Neuron (in vitro differentiated cells): ENCODE data around the gene SPNS2.

ENCODE experiments used
- H2AFZ ChIP-seq: one replicate; pipeline ENCODE4 v1.6.1; 2013; ENCODE audit warnings: low read depth, mild to moderate bottlenecking, inconsistent platforms, low read length, moderate library complexity
- H3K27me3 ChIP-seq: one replicate; pipeline ENCODE4 v1.6.1; 2013; ENCODE audit warnings: low read length; ENCODE audit not compliant: insufficient read depth
- H3K36me3 ChIP-seq: one replicate; pipeline ENCODE4 v1.6.1; 2013; ENCODE audit warnings: low read length; ENCODE audit not compliant: insufficient read depth
- H3K4me1 ChIP-seq: one replicate; pipeline ENCODE4 v1.6.1; 2013; ENCODE audit warnings: low read length; ENCODE audit not compliant: insufficient read depth
- H3K4me3 ChIP-seq: 2 replicates; pipeline ENCODE4 v1.5.1; 2013; ENCODE audit warnings: mild to moderate bottlenecking, low read length, moderate library complexity
- H3K9me3 ChIP-seq: one replicate; pipeline ENCODE4 v1.6.1; 2013; ENCODE audit warnings: low read length

Gene SPNS2

GRCh38 chr17:4551796-4552525 lies 53.3 kb downstream of the SPNS2 start:
- Histone ChIP-seq H3K4me1 (peaks cover 24% of the 10 kb centered on the region), H3K4me3 (no peak overlapping the region), H3K36me3 (peaks cover 44% of the 10 kb centered on the region), H3K27me3 (no peaks in the 10 kb centered on the region), H3K9me3 (no peaks in the 10 kb centered on the region), H2AFZ (no peak overlapping the region)

- Histone ChIP-seq H3K9me3 (no peaks in the 10 kb centered on the region), H3K36me3 (peaks cover 34% of the 10 kb centered on the region), H2AFZ (no peak overlapping the region), H3K4me1 (peaks cover 24% of the 10 kb centered on the region), H3K4me3 (peak overlapping the region; percentile 72), H3K27me3 (no peaks in the 10 kb centered on the region)
Observed at GRCh38 chr17:4553669-4554068, 55.0 kb downstream of the SPNS2 start.

DNA sequence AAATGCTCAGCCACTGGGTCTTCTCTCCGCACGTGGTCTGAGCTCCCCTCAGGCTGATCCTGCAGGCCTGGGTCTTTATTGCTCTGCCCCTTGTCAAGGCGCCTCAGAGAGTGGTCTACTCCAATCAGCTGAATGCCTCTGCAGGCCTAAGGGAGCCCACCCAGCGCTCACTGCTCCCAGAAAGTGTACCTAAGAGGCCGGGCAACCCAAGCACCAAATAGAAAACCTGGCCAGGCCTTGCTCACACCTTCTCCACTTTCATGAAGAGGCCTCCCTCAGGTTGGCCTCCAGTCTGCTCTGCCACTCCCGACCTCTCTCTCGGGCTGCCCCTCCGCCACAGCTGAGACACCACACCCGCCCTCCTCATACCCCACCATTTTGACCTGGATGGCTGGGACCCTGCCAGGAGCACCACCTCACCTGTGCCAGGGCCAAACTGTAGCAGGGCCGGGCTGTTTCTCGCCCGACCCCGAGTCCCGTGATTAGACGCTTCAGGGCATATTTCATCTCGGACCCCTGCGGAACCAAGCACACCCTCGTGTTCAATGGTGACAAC lies 55.8 kb downstream of the SPNS2 start:
- peaks cover 27% of the 10 kb centered on the region for H3K36me3 ChIP-seq
- H3K4me1 ChIP-seq: peaks cover 31% of the 10 kb centered on the region
- H3K4me3 ChIP-seq: peak overlapping the region; percentile 72
- no peaks in the 10 kb centered on the region for H3K27me3 ChIP-seq
- H3K9me3 ChIP-seq: no peaks in the 10 kb centered on the region
- H2AFZ ChIP-seq: peak overlapping the region; percentile 37

DNA sequence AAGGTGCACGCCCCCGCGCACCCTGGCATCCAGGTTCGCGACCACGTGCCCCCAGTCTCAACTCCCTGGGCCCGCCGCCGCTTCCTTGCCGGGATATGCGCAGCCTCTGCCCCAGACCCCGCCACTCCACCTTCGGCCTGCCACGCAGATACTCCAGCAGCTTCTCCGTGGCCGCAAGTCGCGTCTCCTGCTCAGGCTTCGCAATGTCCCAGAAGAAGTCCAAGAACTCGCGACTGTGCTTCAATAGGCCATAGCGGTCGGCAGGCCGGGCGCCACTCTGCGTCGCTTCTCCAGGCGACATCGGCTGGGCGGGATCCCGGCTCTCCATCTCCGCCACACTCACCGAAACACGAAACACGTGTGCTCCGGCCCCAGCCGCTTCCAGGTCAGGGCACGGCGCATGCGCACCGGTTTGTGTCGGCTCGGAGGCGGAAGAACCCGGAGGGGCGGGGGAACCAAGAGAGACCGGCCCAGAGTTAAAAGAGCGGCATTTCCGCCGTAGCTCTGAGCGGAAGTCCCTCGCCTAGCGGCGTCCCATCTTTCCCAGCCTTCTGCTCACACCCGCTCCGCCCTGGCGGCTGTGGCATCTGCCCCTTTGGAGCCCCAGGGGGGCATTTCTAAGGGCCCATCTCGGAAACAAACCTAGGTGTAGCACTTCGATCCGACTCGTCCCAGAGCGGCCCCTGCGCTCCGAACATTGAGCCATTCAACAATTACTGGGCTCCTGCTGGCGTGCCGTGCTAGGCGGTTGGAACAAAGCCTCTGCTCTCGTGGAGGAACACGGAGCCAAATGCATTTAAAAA lies 56.5 kb downstream of the SPNS2 start, which contains the start of gene MYBBP1A:
Gene MYBBP1A (minus strand): TSS at position 388 of the 803 bp plus-strand sequence. CDS start 60 bp downstream, at position 328.
- peak within 1 kb of the TSS; percentile 51 for H2AFZ ChIP-seq
- H3K4me1 ChIP-seq: peaks cover 34% of the 10 kb centered on the region
- peak within 1 kb of the TSS; percentile 72 for H3K4me3 ChIP-seq

GRCh38 chr17:4555873-4556759 lies 57.4 kb downstream of the SPNS2 start:
- Histone ChIP-seq H3K9me3 (no peaks in the 10 kb centered on the region), H3K4me3 (peak overlapping the region; percentile 72), H3K36me3 (peaks cover 11% of the 10 kb centered on the region)

More for the DNA sequence above, 56.5 kb downstream of the SPNS2 start, which contains the start of gene MYBBP1A:
- Histone ChIP-seq H3K36me3 (peaks cover 20% of the 10 kb centered on the region), H3K27me3 (no peaks in the 10 kb centered on the region), H3K9me3 (no peaks in the 10 kb centered on the region)

GRCh38 chr17:4556996-4557395 lies 58.3 kb downstream of the SPNS2 start:
- H3K36me3 ChIP-seq: peaks cover 5% of the 10 kb centered on the region
- no peaks in the 10 kb centered on the region for H3K27me3 ChIP-seq
- no peak overlapping the region for H2AFZ ChIP-seq
- no peaks in the 10 kb centered on the region for H3K9me3 ChIP-seq
- H3K4me3 ChIP-seq: no peak overlapping the region
- peaks cover 34% of the 10 kb centered on the region for H3K4me1 ChIP-seq

More at GRCh38 chr17:4555873-4556759, 57.4 kb downstream of the SPNS2 start:
- Histone ChIP-seq H2AFZ (peak overlapping the region; percentile 51), H3K4me1 (peaks cover 34% of the 10 kb centered on the region), H3K27me3 (no peaks in the 10 kb centered on the region)

DNA sequence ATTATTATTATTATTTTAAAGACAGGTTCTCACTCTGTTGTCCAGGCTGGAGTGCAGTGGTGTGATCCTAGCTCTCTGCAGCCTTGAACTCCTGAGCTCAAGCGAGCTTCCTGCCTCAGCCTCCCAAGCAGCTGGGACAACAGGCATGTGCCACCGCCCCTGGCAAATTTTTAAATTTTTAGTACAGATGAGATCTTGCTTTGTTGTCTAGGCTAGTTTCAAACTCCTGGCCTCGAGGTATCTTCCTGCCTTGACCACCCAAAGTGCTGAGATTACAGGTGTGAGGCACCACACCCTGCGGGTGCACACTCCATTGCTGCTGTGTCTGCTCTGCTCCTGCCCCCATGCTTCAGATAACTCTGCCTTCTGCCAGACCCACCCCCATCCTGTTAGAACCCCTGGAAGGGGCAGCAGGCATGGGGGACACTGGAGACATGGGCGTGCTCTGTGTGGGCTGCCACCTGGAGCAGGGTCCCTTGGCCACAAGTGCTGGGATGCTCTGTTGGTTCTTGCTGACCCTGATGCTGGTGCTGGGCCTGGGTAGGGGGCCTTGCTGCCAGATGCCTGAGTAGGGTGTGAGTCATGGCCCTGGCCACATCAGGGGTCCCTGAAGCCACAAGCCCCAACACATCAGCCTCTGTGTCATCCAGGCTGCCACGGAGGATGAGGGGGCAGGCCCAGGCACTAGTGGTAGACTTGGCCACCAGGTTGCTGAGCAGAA lies 59.1 kb downstream of the SPNS2 start:
- Histone ChIP-seq H3K27me3 (peaks cover 5% of the 10 kb centered on the region), H3K9me3 (no peaks in the 10 kb centered on the region), H3K36me3 (peaks cover 3% of the 10 kb centered on the region), H2AFZ (no peak overlapping the region), H3K4me1 (peaks cover 34% of the 10 kb centered on the region), H3K4me3 (no peak overlapping the region)

DNA sequence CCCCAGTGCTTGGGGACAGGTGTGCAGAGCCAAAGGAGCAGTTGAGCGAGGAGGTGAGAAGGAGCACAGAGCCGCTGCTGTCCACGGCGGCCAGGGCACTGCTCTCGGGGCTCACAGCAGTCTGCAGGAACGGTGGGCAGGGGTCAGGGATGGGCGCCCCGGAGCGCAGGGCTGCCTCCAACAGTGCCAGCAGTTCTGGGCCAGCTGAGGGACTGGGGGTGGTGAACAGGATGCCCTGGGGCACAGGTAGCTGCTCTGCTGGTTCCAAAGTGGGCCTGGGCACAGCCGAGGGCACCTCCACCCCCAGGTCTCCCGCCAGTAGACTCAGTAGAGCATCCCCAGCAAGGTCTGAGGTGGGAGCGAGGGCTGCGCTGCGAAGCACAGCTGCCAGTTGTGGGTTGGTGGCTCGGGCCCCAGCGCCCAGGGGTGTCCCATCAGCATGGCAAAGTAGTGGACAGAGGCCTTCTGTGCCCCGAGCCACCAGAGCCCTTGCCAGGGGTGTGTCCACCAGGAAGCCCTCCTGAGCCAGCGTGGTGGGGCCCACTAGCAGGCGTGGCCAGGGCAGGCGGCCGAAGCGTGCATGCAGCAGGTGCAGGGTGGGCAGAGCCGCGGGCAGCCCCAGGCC lies 59.8 kb downstream of the SPNS2 start:
- peaks cover 34% of the 10 kb centered on the region for H3K4me1 ChIP-seq
- H2AFZ ChIP-seq: no peak overlapping the region
- no peak overlapping the region for H3K4me3 ChIP-seq
- no peaks in the 10 kb centered on the region for H3K36me3 ChIP-seq
- no peaks in the 10 kb centered on the region for H3K9me3 ChIP-seq
- peaks cover 8% of the 10 kb centered on the region for H3K27me3 ChIP-seq

DNA sequence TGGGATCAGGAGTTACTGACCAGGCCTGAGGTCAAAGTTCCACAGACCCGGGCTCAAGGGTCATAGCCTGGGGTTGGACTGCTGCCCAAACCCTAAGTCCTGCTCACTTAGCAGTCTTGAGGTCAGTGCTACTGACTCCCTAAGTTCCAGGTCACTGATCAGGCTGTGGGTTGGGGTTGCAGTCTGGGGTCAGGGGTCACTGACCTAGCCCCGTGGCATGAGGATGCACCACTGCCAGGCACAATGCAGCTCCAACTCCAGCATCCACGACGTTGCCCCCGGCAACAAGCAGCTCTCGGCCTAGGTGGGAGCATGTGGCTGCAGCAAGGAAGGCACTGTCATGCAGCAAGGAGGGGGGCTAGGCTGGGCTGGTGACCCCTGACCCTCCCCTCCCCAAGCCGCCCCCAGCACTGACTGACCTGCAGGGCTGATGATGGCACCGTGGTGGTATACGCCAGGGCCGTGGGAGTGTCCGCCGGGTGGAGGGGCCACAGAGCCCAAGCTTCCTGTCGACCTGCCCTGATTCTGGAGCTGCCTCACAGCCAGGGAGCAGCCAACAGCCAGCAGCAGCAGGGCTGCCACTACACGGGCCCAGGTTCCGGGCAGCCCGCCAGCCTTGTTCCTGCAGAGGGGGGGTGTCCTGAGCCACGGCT lies 60.6 kb downstream of the SPNS2 start:
- peaks cover 28% of the 10 kb centered on the region for H3K4me1 ChIP-seq
- H2AFZ ChIP-seq: no peak overlapping the region
- H3K9me3 ChIP-seq: no peaks in the 10 kb centered on the region
- H3K4me3 ChIP-seq: no peak overlapping the region
- H3K27me3 ChIP-seq: peaks cover 8% of the 10 kb centered on the region
- H3K36me3 ChIP-seq: no peaks in the 10 kb centered on the region

DNA sequence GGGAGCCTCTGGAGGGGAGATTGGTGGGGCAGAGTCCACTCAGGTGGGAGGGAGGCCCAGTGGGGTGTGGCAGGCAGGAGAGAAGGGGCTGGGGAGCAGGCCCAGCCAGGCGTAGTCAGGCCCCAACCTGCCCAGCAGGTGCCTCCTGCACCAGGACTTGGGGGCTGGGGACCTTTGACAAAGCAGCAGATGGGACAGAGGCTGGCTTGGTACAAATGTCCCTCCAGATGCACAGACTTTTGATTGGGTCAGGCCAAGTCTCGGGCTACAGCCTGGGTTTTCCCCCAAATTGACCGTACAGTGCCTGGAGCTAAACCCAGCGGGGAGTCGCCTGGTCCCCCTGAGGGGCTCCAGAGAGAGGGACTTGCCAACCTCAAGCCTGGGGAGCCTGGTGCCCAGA lies 61.3 kb downstream of the SPNS2 start:
- Histone ChIP-seq H2AFZ (no peak overlapping the region), H3K4me3 (no peak overlapping the region), H3K4me1 (peaks cover 21% of the 10 kb centered on the region), H3K36me3 (no peaks in the 10 kb centered on the region), H3K27me3 (peaks cover 8% of the 10 kb centered on the region), H3K9me3 (no peaks in the 10 kb centered on the region)

DNA sequence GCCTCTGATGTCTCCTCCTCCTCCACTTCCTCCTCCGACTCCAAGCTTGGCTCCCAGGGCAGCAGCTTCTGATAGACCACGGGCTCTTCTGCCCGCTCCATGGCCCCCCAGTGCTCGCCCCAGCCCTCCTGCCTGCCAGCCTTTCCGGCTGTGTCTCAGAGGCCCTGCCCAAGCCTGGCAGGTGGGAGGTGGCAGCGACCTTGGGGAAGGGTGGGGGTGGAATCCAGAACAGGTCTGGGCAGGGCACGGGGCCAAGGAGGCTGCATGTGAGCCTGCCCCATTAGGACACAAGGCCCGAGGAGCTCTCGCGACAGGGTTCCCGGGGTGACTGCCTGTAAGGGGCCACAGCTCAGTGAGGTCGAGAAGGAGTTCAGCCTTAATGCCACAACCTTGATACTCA lies 61.7 kb downstream of the SPNS2 start, which contains the start of gene GGT6:
Gene GGT6 (minus strand): TSS at position 157 of the 400 bp plus-strand sequence. CDS start 56 bp downstream, at position 101.
- Histone ChIP-seq H3K9me3 (no peaks in the 10 kb centered on the region), H2AFZ (no peak within 1 kb of the TSS), H3K4me1 (peaks cover 20% of the 10 kb centered on the region), H3K36me3 (no peaks in the 10 kb centered on the region), H3K4me3 (no peak within 1 kb of the TSS), H3K27me3 (peaks cover 8% of the 10 kb centered on the region)
